HCT116 (cell line): ENCODE measurements around the gene GTPBP2.
A peak's percentile ranks its signal among the peaks of the same experiment; 100 is the strongest.

Source experiments
- CBX3 ChIP-seq: IDR thresholded peaks from 2 replicates; pipeline ENCODE4 v1.6.1; 2012; ENCODE audit warnings: low read depth
- EZH2 ChIP-seq: fragments of 200-600 bp; sonication (generic); IDR thresholded peaks from 2 replicates; pipeline ENCODE4 v1.6.1; 2017; ENCODE audit warnings: antibody characterized with exemption, mixed run types
- EZH2phosphoT487 ChIP-seq: fragments of 200-600 bp; IDR thresholded peaks from 2 replicates; pipeline ENCODE4 v1.6.1; 2018; ENCODE audit warnings: antibody characterized with exemption, borderline replicate concordance
- JUND ChIP-seq: IDR thresholded peaks from 2 replicates; pipeline ENCODE4 v1.6.1; 2012
- POLR2A ChIP-seq: IDR thresholded peaks from 2 replicates; pipeline ENCODE4 v1.7.0; 2011; ENCODE audit warnings: borderline replicate concordance; ENCODE audit not compliant: insufficient read depth, insufficient read length; ENCODE audit errors: extremely low read depth
- POLR2AphosphoS5 ChIP-seq: IDR thresholded peaks from 2 replicates; pipeline ENCODE4 v1.6.1; 2011; ENCODE audit warnings: mild to moderate bottlenecking, low read depth, low read length, moderate library complexity
- RAD21 ChIP-seq: IDR thresholded peaks from 2 replicates; pipeline ENCODE4 v1.6.1; 2012; ENCODE audit warnings: low read depth, mild to moderate bottlenecking
- SP1 ChIP-seq: IDR thresholded peaks from 2 replicates; pipeline ENCODE4 v1.6.1; 2012; ENCODE audit warnings: low read depth
- TF ChIP-seq, protein P1 (sequence below), 3 experiments: fragments of 200-600 bp in 1 of 3; sonication (generic) in 1 of 3; IDR thresholded peaks in 2 of 3; conservative IDR thresholded peaks in 1 of 3; 2 replicates each; pipeline ENCODE4 v1.5.1; 2012 to 2017; ENCODE audit warnings: low read depth in 2 of 3, low read length in 2 of 3, antibody characterized with exemption in 1 of 3, borderline replicate concordance in 1 of 3, control low read depth in 1 of 3, mild to moderate bottlenecking in 1 of 3, mixed read lengths in 1 of 3, mixed run types in 1 of 3, moderate library complexity in 1 of 3; ENCODE audit not compliant: insufficient read depth in 1 of 3
- TF ChIP-seq, protein P2 (sequence below): IDR thresholded peaks from 2 replicates; pipeline ENCODE4 v1.6.1; 2012; ENCODE audit warnings: low read depth
- TF ChIP-seq, protein P3 (sequence below): IDR thresholded peaks from 2 replicates; pipeline ENCODE4 v1.6.1; 2012
- TF ChIP-seq, protein P4 (sequence below): IDR thresholded peaks from 2 replicates; pipeline ENCODE4 v1.6.1; 2012

DNA sequence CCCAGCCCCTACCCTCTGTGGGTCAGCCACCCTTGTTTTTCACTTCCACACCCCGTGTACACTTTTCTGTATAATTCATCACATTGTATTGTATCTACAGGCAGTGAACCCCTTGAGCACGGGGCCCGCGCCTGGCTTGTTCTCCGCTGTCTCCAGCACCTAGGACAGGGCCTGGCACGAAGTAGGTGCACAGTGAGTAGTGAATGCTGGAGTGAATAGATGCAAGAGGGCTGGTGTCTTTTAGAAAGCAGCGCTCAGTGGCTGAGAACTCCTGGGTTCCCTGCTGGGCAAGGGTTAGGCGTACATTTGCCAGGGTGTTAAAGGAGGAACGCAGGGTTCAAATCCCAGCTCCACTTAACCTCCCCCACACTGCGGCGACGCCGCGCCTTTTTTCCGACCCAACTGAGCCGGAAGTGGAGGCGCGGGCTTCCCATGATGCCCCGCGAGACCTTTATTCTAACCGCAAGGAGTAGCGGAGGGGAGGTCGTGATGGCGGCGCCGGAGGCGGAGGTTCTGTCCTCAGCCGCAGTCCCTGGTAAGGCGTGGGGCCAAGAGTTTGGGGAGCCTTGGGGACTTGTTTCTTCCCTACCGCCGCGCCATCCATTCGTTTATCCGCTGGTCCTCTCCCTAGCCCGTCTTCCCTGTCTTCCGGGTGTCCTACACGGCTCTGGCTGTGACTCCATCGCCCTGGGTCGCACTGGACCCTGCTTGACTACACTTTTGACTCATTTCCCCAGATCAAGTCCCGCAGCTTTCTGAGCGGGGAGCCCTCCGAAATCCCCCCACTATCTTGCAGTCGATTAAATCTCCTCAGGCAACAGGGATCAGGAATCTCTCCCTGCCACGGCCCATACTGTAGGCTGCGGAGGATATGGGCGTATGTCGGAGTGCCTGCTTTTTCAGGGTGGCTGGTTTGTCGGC lies 6.6 kb upstream of the GTPBP2 start, which contains the start of gene MAD2L1BP:
- TF ChIP-seq, protein P1, sequence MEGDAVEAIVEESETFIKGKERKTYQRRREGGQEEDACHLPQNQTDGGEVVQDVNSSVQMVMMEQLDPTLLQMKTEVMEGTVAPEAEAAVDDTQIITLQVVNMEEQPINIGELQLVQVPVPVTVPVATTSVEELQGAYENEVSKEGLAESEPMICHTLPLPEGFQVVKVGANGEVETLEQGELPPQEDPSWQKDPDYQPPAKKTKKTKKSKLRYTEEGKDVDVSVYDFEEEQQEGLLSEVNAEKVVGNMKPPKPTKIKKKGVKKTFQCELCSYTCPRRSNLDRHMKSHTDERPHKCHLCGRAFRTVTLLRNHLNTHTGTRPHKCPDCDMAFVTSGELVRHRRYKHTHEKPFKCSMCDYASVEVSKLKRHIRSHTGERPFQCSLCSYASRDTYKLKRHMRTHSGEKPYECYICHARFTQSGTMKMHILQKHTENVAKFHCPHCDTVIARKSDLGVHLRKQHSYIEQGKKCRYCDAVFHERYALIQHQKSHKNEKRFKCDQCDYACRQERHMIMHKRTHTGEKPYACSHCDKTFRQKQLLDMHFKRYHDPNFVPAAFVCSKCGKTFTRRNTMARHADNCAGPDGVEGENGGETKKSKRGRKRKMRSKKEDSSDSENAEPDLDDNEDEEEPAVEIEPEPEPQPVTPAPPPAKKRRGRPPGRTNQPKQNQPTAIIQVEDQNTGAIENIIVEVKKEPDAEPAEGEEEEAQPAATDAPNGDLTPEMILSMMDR (IDR thresholded peaks at IDR 0.05 in 2 of 3, conservative IDR thresholded peaks at IDR 0.05 in 1 of 3; ENCODE audit: borderline replicate concordance in 1 of 3, insufficient read depth in 1 of 3, low read depth in 2 of 3, low read length in 2 of 3): no peak
- TF ChIP-seq, protein P2, sequence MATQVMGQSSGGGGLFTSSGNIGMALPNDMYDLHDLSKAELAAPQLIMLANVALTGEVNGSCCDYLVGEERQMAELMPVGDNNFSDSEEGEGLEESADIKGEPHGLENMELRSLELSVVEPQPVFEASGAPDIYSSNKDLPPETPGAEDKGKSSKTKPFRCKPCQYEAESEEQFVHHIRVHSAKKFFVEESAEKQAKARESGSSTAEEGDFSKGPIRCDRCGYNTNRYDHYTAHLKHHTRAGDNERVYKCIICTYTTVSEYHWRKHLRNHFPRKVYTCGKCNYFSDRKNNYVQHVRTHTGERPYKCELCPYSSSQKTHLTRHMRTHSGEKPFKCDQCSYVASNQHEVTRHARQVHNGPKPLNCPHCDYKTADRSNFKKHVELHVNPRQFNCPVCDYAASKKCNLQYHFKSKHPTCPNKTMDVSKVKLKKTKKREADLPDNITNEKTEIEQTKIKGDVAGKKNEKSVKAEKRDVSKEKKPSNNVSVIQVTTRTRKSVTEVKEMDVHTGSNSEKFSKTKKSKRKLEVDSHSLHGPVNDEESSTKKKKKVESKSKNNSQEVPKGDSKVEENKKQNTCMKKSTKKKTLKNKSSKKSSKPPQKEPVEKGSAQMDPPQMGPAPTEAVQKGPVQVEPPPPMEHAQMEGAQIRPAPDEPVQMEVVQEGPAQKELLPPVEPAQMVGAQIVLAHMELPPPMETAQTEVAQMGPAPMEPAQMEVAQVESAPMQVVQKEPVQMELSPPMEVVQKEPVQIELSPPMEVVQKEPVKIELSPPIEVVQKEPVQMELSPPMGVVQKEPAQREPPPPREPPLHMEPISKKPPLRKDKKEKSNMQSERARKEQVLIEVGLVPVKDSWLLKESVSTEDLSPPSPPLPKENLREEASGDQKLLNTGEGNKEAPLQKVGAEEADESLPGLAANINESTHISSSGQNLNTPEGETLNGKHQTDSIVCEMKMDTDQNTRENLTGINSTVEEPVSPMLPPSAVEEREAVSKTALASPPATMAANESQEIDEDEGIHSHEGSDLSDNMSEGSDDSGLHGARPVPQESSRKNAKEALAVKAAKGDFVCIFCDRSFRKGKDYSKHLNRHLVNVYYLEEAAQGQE: no peak
- TF ChIP-seq EZH2 (no peak), JUND (no peak), CBX3 (no peak), POLR2A (peak; percentile 85), RAD21 (no peak), EZH2phosphoT487 (no peak), SP1 (no peak), POLR2AphosphoS5 (peak; percentile 97)
- TF ChIP-seq, protein P3, sequence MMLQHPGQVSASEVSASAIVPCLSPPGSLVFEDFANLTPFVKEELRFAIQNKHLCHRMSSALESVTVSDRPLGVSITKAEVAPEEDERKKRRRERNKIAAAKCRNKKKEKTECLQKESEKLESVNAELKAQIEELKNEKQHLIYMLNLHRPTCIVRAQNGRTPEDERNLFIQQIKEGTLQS: no peak
- TF ChIP-seq, protein P4, sequence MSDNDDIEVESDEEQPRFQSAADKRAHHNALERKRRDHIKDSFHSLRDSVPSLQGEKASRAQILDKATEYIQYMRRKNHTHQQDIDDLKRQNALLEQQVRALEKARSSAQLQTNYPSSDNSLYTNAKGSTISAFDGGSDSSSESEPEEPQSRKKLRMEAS: no peak
